SIG-M5 (cell line): ENCODE data around the gene CLTA.
"Not testable (repeated sequence)": the region's sequence is repeated elsewhere in the genome, so short reads cannot be mapped to it uniquely, and the experiment has no call there.

Source experiments
- DNase-seq: peaks from one replicate; lab custom pipeline; 2025; lab: John Stamatoyannopoulos, UW

Gene CLTA

DNA sequence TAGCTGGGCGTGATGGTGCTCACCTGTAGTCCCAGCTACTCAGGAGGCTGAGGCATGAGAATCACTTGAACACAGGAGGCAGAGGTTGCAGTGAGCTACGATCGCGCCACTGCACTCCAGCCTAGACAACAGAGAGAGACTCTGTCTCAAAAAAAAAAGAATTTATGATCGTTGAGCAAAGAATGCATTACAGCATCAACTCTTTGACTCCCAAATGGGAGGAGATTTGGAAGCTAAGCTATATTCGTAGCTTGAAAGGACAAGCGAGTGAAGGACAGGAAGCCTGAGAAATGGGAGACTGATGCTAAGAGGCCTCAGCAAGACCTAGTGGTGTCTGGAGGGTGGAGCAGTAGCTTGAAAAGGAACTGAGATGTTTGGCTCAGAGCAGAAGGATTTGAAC is 31.8 kb upstream of the CLTA start:
- no peak for DNase-seq

DNA sequence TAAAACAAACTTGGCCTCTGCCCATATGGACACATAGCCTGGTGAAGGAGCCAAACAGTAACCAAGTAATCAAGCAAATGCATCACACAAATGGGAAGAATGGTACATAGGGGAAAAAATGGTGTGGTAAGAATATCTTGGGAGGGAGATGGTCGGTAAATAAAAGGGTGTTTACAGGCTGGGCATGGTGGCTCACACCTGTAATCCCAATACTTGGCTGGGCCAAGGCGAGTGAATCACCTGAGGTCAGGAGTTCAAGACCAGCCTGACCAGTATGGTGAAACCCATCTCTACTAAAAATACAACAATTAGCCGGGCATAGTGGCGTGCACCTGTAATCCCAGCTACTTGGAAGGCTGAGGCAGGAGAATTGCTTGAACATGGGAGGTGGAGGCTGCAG is 31.2 kb upstream of the CLTA start:
- DNase-seq = not testable (repeated sequence)

DNA sequence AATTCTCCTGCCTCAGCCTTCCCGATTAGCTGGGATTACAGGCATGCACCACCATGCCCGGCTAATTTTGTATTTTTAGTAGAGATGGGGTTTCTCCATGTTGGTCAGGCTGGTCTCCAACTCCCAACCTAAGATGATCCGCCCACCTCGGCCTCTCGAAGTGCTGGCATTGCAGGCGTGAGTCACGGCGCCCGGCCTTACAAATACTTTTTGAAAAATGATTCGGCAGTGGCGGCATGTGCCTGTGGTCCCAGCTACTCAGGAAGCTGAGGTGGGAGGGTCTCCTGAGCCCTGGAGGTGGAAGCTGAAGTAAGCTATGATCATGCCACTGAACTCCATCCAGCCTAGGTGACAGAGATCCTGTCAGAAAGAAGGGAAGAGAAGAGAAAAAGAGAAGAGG is 30.6 kb upstream of the CLTA start:
- DNase-seq = not testable (repeated sequence)

DNA sequence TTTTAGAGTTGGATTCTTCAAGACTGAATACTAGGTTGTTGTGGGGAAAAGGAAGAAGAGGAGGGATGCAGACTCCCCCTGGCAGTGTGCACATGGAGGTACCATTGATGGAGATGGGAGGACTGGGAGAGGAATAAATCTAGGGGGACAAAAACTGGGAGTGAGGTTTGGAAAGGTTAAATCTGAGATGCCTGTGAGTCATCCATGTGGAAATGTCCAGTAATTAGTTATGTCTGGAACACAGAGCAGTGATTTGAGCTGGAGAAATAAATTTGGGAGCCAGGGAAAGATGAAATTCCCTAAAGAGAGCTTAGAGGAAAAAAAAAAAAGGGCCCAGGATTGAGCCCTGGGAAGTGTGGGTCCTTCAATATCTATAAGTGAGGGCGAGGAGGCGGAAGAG is 29.5 kb upstream of the CLTA start:
- DNase-seq = no peak

DNA sequence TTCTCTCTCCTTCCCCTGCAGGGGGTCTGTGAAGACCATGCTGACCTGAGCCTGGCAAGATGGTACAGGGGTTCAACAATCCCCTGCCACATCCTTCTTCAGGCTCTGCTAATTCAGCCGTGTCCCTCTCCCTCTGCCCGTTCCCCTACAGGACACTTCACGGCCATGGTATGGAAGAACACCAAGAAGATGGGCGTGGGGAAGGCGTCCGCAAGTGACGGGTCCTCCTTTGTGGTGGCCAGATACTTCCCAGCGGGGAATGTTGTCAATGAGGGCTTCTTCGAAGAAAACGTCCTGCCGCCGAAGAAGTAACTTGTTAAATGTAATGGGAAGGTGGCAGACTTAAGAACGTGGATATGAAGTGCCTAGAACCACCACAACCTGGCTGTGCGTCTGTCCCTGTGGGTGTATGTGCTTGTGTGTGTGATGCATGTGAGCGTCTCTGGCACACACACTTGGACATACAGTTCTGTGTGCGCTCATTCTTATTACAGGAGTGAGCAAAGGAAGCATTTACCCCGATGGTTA is 28.4 kb upstream of the CLTA start:
- DNase-seq = no peak

DNA sequence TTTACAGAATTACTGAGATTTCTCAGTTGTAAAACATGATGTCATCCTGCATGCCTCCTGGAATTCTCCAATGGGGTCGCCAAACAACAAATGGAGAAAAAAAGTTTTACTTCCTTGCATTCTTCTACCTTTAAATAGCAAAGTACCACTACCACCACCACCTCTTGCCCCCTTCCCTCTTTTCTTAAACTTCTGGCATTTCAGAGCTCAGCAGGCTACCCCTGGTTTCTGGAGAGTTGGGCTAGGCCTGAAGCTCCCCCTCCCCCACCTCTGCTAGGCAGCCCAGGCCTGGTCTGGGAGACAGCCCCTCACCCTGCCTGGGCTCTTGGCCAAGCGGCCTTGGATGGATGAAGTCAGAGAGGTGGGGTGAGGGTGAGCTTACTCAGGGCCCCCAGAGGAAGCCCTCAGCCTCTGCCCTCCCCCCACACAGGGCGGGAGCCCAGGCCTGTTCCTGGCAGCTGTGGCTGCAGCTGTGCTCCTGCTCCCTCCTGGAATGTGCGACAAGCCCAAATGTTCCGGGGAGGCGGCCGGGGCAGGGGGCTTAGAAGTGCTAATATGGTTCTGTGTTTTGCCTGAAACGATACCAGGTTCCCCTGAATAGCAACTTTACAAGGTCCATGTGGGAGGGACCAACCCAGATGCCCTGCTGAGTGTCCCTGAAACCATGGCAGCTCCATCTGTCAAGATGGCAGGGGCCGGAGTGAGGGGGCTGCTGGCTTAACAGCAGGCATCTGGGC is 27.5 kb upstream of the CLTA start:
- no peak for DNase-seq

DNA sequence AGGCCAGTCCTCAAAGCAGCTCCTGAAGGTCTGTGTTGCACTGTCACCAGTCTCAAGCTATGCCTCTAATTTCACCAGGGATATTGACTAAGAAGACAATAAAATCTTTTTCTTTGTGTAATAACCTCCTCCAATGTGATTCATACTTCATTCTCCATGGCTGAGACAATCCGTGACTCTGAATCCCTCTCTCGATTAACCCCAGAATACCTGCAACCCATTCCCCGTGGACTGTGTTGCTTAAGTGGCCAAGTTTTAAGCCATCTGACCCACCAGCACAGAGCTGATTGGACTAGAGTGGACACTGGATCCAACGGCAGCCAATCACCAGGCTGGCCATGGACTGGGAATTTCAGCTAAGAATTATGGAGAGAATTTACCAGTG is 26.9 kb upstream of the CLTA start:
- DNase-seq = no peak

DNA sequence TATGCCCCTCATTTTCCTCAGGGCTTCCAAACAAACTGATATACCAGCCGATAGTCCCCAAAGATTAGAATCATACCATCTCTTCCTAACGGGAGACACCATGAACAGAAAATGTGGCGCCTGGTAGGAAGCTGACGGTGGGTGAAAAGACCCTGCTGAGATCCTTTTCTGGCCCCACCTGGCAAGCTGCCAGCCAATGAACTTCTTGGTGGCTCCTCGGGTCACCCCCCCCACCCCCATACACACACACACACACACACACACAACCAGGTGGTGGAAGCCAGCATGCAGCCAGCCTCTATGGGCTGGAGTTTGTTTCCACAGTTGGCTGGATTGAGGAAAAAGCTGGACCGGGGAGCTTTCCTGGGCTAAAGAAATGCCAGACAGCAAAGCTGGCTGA is 26.3 kb upstream of the CLTA start:
- DNase-seq = no peak

DNA sequence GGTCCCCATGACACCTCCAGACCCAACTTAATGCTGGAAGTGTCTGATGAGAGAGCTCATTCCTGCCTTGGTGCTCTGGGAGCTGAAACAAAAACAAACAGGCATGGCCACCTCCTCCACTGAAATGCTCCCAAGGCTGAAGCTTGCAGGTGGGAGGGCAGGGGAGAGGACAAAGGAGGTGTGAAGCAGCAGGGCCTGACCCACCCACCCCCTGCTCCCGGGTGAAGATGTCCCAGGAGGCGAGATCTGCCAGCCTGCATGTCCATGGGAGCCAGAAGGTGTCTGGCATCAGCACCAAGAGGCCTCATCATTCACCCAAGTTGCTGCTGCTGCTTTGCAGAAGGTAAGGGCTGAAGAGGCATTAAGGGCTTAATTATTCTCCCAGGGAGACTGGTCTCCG is 25.7 kb upstream of the CLTA start:
- DNase-seq = no peak

DNA sequence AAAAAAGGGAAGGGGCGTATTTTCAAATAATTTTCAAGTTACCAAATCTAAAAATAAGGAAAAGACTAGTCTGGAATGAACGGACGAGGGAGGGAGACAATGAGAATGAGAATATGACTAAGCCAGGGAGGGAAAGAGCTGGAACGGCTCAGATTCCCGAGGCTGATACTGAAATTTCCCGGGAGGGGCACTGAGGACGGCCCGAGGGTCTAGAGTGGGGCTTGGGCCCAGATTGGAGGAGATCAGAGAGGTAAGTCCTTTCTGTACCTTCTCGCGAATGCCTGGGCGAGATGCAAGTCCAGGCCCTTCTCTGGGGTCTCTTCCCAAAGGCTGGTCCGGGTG is 24.9 kb upstream of the CLTA start:
- DNase-seq = no peak

DNA sequence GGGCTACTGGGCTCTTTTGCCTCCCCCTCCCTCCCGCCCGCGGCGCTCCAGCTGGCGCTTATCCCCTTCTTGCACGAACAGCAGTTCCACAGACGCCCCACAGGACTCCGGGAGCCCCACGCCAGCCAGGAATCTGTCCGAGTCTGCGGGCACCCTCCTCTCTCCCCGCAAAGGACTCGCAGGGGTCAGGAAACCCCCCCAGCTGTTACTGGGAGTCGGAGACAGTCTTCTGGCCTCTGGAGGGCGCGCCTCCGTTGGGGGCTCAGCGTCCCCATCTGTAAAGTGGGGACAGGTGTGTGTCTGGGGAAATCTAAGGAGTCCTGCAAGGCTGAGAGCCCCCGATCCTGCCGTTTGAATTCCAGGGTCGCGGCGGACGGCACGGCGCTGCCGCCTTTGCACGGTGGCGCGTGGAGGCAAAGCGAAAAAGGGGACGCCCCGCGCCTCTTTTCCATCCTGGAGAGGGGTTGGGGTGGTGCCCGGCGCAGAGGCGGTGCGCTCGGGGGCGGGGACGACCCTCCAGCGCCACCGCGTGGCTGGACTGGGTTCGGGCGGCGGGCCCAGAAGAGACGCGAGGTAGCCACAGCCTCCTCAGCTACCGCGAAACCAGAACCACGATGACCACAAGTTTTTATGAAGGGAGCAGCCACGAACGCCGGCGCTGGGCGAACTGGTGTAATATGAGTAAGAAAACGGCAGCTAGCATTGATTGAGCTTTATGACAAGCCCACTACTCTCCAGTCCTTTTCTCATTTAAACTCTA is 24.4 kb upstream of the CLTA start:
- peak; percentile 22 for DNase-seq

DNA sequence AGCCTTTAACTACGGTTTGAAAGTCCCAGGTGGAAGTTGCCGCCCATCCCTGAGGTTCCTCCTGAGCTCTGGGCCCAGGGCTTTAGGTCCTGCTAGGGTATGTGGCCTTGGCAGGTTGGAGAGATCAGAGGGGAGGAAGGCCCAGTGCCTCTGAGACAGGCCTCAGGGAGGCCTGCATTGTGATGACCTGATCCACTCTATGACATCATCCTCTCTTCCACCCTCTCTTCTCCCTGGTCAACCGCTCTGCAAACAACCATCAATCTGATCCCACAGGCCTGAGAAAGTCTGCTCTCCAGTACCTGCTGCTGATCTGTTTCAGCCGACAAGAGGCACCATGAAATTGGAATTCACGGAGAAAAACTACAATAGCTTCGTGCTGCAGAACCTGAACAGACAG is 21.6 kb upstream of the CLTA start, which contains the start of gene CCIN:
Gene CCIN, plus strand, starts transcription at position 223 of the 400 bp plus-strand sequence. Its CDS starts 115 bp downstream, at position 338.
- DNase-seq = no peak

DNA sequence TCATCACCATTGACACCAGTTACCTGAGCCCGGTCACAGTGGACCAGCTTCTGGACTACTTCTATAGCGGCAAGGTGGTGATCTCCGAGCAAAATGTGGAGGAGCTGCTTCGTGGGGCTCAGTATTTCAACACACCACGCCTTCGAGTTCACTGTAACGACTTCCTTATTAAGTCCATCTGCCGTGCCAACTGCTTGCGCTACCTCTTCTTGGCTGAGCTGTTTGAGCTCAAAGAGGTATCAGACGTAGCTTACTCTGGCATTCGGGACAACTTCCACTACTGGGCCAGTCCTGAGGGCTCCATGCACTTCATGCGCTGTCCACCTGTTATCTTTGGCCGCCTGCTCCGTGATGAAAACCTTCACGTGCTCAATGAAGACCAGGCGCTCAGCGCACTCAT is 21.0 kb upstream of the CLTA start:
- DNase-seq = no peak

DNA sequence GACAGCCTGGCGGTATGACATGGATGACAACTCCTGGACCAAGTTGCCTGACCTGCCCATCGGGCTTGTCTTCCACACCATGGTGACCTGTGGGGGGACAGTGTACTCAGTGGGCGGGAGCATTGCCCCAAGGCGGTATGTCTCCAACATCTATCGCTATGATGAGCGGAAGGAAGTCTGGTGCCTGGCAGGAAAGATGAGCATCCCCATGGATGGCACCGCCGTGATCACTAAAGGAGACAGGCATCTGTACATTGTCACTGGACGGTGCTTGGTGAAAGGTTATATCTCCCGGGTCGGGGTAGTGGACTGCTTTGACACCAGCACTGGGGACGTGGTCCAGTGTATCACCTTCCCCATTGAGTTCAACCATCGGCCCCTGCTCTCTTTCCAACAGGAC is 20.2 kb upstream of the CLTA start:
- no peak for DNase-seq

DNA sequence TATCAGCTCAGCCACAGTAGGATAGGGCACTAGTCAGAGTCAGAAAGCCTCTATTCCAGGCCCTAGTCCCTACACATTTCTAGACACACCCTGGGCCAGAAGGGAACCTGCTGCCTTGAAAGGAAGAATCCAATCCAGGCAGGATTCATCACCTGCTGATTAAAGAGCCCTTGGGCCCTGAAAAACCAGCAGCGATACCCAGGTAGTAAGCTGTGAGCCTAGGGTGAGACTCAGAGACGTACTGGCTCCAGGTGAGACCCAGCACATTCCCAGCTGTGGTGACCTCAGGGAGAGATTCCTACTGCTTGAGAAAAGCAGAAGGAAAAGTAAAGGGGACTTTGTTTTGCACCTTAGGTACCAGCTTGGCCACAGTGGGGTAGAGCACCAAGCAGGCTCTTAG is 16.9 kb upstream of the CLTA start:
- DNase-seq = no peak

DNA sequence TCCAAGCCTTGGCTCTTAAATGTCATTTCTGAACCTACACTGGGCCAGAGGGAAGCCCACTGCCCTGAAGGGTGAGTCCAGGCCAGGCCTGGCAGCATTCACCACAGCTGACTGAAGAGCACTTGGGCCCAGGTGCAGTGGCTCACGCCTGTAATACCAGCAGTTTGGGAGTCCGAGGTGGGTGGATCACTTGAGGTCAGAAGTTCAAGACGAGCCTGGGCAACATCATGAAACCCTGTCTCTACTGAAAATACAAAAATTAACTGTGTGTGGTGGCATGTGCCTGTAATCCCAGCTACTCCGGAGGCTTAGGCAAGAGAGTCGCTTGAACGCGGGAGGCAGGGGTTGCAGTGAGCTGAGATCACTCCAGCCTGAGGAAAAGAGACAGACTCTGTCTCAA is 16.4 kb upstream of the CLTA start:
- no peak for DNase-seq

DNA sequence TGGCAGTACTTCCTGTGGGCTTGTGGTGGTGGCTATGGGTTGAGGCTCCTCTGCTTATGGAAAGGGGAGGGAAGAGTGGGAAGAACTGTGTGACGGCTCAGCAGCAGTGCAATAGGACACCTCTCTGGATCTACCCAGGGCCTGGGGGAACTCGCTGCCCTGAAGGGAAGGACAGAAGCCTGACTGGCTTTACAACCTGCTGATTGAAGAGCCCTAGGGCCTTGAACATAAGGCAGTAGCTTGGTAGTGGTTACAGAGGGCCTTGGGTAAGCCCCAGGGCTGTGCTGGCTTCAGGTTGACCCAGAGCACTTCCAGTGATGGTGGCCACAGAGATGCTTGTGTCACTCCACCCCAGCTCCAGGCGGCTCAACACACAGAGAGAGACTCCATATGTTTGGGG is 16.0 kb upstream of the CLTA start:
- DNase-seq = no peak

DNA sequence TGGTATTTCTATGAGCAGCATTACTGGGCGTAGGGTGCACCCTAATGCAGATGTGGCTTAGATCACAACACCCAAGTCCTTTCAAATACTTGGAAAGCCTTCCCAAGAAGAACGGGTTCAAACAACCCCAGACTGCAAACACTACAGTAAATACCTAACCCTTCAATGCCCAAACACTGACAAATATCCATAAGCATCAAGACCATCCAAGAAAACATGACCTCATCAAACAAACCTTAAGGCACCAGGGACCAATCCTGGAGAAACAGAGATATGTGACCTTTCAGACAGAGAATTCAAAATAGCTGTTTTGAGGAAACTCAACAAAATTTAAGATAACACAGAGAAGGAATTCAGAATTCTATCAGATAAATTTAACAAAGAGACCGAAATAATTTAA is 15.5 kb upstream of the CLTA start:
- not testable (repeated sequence) for DNase-seq

DNA sequence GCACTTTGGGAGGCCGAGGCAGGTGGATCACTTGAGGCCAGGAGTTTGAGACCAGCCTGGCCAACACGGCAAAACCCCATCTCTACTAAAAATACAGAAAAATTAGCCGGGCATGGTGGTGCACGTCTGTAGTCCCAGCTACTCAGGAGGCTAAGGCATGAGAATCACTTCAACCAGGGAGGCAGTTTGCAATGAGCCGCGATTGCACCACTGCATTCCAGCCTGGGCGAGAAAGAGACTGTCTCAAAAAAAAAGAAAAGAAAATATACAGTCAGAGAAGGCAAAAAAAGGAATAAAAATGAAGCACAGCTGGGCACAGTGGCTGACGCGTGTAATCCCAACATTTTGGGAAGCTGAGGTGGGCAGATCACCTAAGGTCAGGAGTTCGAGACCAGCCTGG is 14.2 kb upstream of the CLTA start:
- not testable (repeated sequence) for DNase-seq

DNA sequence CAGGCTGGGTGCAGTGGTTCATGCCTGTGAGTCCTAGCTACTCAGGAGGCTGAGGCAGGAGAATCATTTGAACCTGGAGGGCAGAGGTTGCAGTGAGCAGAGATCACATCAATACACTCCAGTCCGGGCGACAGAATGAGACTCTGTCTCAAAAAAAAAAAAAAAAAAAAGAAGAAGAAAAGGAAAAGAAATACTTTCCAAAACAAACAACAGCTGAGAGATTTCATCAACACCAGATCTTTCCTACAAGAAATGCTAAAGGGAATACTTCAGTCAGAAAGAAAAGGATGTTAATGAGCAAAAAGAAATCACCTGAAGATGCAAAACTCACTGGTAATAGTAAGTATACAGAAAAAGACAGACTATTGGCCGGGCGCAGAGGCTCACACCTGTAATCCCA is 13.2 kb upstream of the CLTA start:
- no peak for DNase-seq

DNA sequence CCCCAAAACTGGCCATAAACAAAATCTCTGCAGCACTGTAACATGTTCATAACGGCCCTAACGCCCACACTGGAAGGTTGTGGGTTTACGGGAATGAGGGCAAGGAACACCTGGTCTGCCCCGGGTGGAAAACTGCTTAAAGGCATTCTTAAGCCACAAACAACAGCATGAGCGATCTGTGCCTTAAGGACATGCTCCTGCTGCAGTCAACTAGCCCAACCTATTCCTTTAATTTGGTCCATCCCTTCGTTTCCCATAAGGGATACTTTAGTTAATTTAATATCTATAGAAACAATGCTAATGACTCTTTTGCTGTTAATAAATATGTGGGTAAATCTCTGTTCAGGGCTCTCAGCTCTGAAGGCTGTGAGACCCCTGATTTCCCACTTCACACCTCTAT is 10.5 kb upstream of the CLTA start:
- DNase-seq = not testable (repeated sequence)

DNA sequence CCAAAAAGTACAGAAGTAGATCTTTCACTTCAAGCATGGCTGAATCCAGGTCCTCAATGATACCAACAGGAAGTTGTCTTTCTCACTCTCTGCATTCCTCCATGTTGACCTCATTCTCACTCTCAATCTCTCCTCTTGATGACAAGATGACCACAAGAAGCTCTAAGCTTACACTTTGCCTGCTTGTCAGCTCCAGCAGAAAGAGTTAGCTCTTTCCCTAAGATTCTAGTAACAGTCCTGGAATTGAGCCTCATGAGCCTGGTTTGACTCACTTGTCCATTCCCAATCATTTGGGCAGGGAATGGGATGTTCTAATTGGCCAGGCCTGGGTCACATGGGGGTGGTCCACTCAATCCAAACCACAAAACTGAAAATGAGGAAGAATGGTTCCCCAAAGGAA is 3.3 kb upstream of the CLTA start:
- no peak for DNase-seq

DNA sequence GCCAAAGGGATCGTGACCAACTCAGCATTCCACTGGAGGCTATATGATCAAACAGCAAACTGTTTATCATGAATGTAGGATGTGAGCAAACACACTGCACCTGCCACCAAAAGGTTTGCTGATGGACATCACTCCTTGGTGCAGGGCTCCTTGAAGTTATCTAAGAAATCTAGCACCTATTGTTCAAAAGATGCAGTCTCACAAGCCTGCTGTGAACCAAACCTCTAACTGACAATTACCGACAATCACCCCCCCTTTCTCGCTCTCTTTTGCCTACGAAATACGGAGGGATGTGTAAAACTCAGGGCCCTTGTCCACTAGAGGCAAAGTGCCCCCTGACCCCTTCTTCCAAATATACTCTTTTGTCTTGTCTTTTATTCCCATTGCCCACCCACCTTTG is 2.5 kb upstream of the CLTA start:
- no peak for DNase-seq

DNA sequence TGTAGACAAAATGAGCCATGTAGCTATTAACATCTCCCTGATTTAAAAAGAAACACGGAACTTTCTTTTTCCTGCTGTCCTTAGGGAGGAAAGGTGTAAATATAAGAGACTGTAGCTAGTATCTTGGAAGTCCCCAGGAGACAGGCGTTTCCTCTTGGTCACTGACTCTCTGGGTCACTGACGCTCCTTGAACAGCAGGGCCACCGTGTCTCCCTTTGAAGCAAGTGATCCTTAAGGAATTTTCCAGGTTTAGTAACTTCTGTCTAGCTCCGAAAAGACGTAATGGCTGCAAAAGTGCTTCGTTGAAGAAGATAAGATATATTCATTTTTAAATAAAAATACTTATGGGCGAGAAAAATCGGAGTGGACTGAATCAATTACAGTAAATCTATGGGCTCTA is 745 bp upstream of the CLTA start:
- no peak for DNase-seq
